OCI-LY1 (cell line): Measurements from ENCODE around the gene SLC49A3.

Experiments
- H2AFZ ChIP-seq: fragments of 200-600 bp; sonication (generic), shearing (Covaris generic); 2 replicates; pipeline ENCODE4 v1.6.0; 2014; ENCODE audit warnings: antibody characterized with exemption, mild to moderate bottlenecking, low read length
- H3F3A ChIP-seq: fragments of 200-600 bp; sonication (generic), shearing (Covaris generic); 2 replicates; pipeline ENCODE4 v1.6.0; 2014; ENCODE audit warnings: mild to moderate bottlenecking, antibody characterized with exemption, low read length, moderate library complexity; ENCODE audit not compliant: insufficient read depth
- H3K27ac ChIP-seq: fragments of 200-600 bp; sonication (generic); 2 replicates; pipeline ENCODE4 v1.5.1; 2014; ENCODE audit warnings: low read length, mixed run types, mild to moderate bottlenecking, low read depth; ENCODE audit not compliant: poor library complexity, severe bottlenecking
- H3K27me3 ChIP-seq: fragments of 200-600 bp; sonication (generic); 2 replicates; pipeline ENCODE4 v1.6.0; 2014; ENCODE audit warnings: antibody characterized with exemption, mild to moderate bottlenecking, low read length, moderate library complexity; ENCODE audit not compliant: insufficient read depth
- H3K36me3 ChIP-seq: fragments of 200-600 bp; sonication (generic); 2 replicates; pipeline ENCODE4 v1.6.1; 2014; ENCODE audit warnings: mild to moderate bottlenecking, antibody characterized with exemption, low read length, moderate library complexity, mixed read lengths; ENCODE audit not compliant: insufficient read depth
- H3K4me1 ChIP-seq: fragments of 200-600 bp; sonication (generic); 2 replicates; pipeline ENCODE4 v1.5.1; 2014; ENCODE audit warnings: mild to moderate bottlenecking, low read length, moderate library complexity; ENCODE audit not compliant: insufficient read depth, severe bottlenecking
- H3K4me2 ChIP-seq: fragments of 200-600 bp; sonication (generic), shearing (Covaris generic); 2 replicates; pipeline ENCODE4 v1.6.1; 2014; ENCODE audit warnings: low read length
- H3K4me3 ChIP-seq: fragments of 200-600 bp; sonication (generic); 2 replicates; pipeline ENCODE4 v1.5.1; 2014; ENCODE audit warnings: low read length, low read depth, mild to moderate bottlenecking, mixed read lengths; ENCODE audit not compliant: poor library complexity, severe bottlenecking
- H3K79me2 ChIP-seq: fragments of 200-600 bp; shearing (Covaris generic); 2 replicates; pipeline ENCODE4 v1.6.1; 2016; ENCODE audit warnings: mixed run types, low read length, mixed read lengths; ENCODE audit not compliant: insufficient read depth
- H3K9ac ChIP-seq: fragments of 200-600 bp; sonication (generic), shearing (Covaris generic); 2 replicates; pipeline ENCODE4 v1.6.1; 2014; ENCODE audit warnings: mild to moderate bottlenecking, low read length, mixed read lengths
- H3K9me2 ChIP-seq: fragments of 200-600 bp; sonication (generic), shearing (Covaris generic); 2 replicates; pipeline ENCODE4 v1.6.1; 2014; ENCODE audit warnings: low read depth, mild to moderate bottlenecking, low read length, mixed read lengths
- H3K9me3 ChIP-seq: fragments of 200-600 bp; shearing (Covaris generic); 2 replicates; pipeline ENCODE4 v1.6.1; 2014; ENCODE audit warnings: low read length, mixed read lengths
- H4K20me1 ChIP-seq: fragments of 200-600 bp; sonication (generic), shearing (Covaris generic); 2 replicates; pipeline ENCODE4 v1.6.0; 2016; ENCODE audit warnings: mild to moderate bottlenecking, low read length; ENCODE audit not compliant: insufficient read depth
- CTCF ChIP-seq: fragments of 200-600 bp; sonication (generic), shearing (Covaris generic); IDR thresholded peaks from 2 replicates; pipeline ENCODE4 v1.5.1; 2017; ENCODE audit warnings: mild to moderate bottlenecking, antibody characterized with exemption, low read length, moderate library complexity, mixed read lengths
- EZH2 ChIP-seq: fragments of 200-600 bp; sonication (generic), shearing (Covaris generic); IDR thresholded peaks from 2 replicates; pipeline ENCODE4 v1.8.0; 2017; ENCODE audit warnings: borderline replicate concordance, mixed run types, mild to moderate bottlenecking, antibody characterized with exemption, low read length, moderate library complexity, mixed read lengths

The SLC49A3 gene

GRCh38 chr4:654503-654845 is 34.5 kb downstream of the SLC49A3 start:
- TF ChIP-seq EZH2 (no peak), CTCF (no peak)
- no peaks in the 10 kb centered on the region for H3K9me3 ChIP-seq
- no peaks in the 10 kb centered on the region for H3K79me2 ChIP-seq
- H4K20me1 ChIP-seq: no peaks in the 10 kb centered on the region
- no peaks in the 10 kb centered on the region for H3F3A ChIP-seq
- no peaks in the 10 kb centered on the region for H3K4me1 ChIP-seq
- H3K27ac ChIP-seq: no peak overlapping the region
- H2AFZ ChIP-seq: no peak overlapping the region
- H3K9me2 ChIP-seq: no peaks in the 10 kb centered on the region
- no peak overlapping the region for H3K9ac ChIP-seq
- no peak overlapping the region for H3K4me3 ChIP-seq
- H3K27me3 ChIP-seq: no peaks in the 10 kb centered on the region
- no peaks in the 10 kb centered on the region for H3K36me3 ChIP-seq
- H3K4me2 ChIP-seq: no peak overlapping the region

- Histone ChIP-seq H3K9me2 (no peaks in the 10 kb centered on the region), H3K4me3 (no peak overlapping the region), H3K27me3 (no peaks in the 10 kb centered on the region), H4K20me1 (no peaks in the 10 kb centered on the region), H3F3A (no peaks in the 10 kb centered on the region), H3K79me2 (no peaks in the 10 kb centered on the region), H3K9me3 (no peaks in the 10 kb centered on the region), H3K36me3 (no peaks in the 10 kb centered on the region), H3K9ac (no peak overlapping the region), H3K4me2 (no peak overlapping the region), H3K27ac (no peak overlapping the region), H2AFZ (no peak overlapping the region), H3K4me1 (no peaks in the 10 kb centered on the region)
- TF ChIP-seq EZH2 (no peak), CTCF (no peak)
Measured at GRCh38 chr4:653831-654502, 35.0 kb downstream of the SLC49A3 start.

GRCh38 chr4:653080-653821 is 35.7 kb downstream of the SLC49A3 start:
- no peaks in the 10 kb centered on the region for H3K79me2 ChIP-seq
- H3K9me3 ChIP-seq: no peaks in the 10 kb centered on the region
- TF ChIP-seq EZH2 (no peak), CTCF (no peak)
- H3K4me2 ChIP-seq: no peak overlapping the region
- H3K4me3 ChIP-seq: no peak overlapping the region
- no peak overlapping the region for H3K9ac ChIP-seq
- no peaks in the 10 kb centered on the region for H3K4me1 ChIP-seq
- H2AFZ ChIP-seq: no peak overlapping the region
- no peaks in the 10 kb centered on the region for H3K27me3 ChIP-seq
- H3K27ac ChIP-seq: no peak overlapping the region
- H3F3A ChIP-seq: no peaks in the 10 kb centered on the region
- no peaks in the 10 kb centered on the region for H3K36me3 ChIP-seq
- no peaks in the 10 kb centered on the region for H3K9me2 ChIP-seq
- H4K20me1 ChIP-seq: no peaks in the 10 kb centered on the region
